GM19351 (cell line): ENCODE results near the gene DTWD2.

Experiments used
- ATAC-seq: cut with Tn5 transposase; IDR thresholded peaks from one replicate; pipeline ENCODE4 v1.9.1; 2021; ENCODE audit warnings: mild to moderate bottlenecking, moderate library complexity; ENCODE audit not compliant: unreplicated experiment

Gene DTWD2, protein sequence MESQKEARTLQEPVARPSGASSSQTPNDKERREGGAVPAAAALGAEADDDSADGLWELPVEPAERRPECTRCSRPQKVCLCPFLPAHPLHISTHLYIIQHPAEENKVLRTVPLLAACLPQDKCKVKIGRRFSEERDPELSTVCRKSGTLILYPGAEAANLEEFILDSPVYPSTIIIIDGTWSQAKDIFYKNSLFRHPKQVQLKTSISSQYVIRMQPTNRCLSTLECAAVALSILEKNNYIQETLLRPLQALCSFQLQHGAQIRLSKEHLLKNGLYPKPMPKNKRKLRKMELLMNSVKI

DNA sequence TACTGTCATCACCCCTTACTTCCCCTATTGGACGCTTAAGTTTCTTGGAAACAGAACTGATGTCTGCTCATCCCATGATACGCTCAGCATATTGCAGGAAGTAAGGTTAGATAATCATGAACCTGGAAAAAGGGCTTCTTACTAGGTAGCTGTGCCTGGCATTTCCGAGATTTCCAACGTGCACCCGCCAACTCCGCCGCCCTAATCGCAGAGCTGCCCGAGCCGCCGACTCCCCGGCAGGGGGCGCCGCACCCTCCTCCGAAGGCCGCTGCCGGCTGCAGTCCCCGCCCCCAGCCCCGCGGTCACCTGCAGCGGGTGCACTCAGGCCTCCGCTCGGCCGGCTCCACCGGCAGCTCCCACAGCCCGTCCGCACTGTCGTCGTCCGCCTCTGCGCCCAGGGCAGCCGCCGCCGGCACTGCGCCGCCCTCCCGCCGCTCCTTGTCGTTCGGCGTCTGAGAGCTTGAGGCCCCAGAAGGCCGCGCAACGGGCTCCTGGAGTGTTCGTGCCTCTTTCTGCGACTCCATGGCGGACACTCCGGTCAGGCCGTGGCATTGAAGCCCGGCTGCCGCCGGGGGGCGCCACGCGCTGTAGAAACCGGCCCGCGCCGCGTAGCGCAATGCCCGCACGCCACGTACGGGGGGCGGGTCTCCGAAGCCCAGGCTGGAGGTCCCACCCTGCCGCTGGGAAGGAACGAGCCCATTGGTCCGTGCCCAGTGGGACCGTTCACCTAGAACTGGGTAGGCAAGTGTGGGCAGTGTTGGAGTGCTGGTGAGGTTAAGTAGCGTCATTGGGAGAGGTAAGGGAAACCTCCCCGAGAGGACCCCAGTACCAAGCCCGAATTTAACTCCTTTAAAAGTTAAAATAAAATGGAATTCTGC lies at the start of gene DTWD2:
DTWD2 (minus strand) TSS at position 560 of the 878 bp plus-strand sequence; CDS start at position 524, 36 bp downstream.
- peak; percentile 87 for ATAC-seq

DNA sequence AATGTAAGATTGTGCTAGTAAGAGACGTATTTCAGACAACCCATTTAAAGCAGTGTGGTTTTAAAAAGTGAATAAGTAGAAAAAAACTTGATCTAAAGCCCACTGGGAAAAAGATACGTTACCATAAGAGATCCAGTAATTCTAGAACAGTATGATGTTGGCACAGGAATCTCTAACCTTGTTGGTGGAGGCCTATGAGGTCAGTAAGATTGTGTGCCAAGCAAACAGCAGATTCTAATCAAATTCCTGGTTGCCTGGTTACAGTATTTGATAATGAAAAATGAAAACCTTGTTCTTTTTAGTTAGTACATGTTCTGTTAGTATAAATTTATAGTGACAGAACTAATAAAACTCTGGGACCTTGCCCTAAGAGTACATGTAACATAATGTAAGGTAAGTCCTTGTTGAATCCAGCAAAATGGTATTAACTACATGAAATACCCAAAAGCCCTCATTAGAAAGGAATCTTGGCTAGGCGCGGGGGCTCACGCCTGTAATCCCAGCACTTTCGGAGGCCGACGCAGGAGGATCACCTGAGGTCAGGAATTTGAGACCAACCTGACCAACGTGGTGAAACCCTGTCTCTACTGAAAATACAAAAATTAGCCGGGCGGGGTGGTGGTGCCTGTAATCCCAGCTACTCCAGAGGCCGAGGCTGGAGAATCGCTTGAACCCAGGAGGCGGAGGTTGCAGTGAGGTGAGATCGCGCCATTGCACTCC lies 49.3 kb upstream of the DTWD2 start:
- ATAC-seq, result no peak

DNA sequence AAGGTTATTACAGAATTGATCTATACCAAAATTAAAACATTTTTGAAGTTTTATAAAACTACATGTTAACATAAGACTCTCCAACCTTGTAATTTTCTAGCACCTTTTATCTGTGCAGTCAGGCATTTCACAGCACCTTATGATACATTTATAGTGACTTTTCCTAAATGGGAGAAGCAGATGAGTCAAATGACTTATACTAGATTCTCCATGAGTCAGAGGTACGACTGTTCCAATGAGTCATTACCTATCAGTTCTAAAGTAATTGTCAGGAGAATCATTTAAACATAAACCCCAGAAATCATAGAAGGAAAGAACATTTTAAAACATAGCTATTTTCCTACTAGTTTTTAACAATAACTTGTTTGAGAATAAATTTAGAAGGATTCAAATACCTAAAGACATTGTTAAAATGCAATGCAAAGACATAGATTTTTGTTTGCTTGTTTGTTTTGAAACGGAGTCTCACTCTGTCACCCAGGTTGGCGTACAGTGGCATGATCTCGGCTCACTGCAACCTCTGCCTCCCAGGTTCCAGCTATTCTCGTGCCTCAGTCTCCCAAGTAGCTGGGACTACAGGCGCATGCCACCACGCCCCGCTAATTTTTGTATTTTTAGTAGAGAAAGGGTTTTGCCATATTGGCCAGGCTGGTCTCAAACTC lies 47.9 kb upstream of the DTWD2 start:
- no peak for ATAC-seq

DNA sequence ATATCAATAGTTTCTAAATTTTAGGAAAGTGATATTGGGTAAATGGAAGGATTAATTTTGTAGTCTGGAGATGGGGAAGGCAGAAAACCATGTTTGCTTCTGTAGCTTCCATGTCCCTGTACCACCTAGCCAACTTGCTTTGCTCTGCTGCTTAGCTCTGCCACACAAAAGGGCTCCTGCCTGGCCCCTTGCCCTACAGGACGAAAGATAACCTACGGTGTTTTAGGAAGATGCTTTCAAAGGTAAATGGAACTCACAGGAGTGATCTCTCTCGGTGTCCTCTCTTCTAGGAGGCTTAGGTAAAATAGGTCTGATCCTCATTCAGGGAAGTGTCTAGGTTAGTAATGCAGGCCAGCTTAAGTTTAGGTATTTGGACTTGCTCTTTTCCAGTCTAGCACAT lies 44.8 kb upstream of the DTWD2 start:
- ATAC-seq, result no peak

DNA sequence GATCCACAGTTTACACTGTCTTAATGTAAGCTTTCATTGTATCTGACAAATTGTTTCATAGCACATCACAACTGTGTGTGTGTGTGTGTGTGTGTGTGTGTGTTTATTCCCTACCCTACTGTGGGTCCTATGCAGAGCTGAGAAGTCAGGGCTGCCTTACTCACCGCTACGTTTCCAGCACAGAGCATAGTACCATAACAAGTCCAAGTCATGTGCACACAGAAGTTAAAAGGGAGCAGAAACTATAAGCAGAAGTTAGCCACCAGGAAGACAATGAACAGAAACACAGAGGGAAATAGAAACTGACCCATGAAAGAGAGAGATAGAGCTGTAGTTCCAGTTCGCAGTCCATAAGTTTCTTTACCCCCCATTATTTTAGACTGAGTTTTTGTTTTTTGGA lies 44.3 kb upstream of the DTWD2 start:
- peak; percentile 36 for ATAC-seq

DNA sequence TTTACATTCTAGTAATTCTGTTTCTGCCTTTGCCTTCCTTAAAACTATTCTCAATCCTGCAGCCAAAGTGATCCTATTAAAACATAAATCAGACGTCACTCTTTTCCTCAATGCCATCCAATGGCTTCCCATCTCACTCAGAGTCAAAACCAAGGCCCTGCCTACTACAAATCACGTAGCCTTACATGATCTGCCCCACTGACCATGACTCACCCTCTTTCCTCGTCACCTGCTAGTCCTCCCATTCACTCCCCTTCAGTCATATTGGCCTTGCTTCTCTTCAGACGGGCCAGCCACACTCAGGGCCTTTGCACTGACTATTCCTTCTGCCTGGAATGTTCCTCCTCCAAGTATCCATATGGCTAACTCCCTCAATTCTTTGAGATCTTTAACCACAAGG lies 43.6 kb upstream of the DTWD2 start:
- peak; percentile 57 for ATAC-seq

DNA sequence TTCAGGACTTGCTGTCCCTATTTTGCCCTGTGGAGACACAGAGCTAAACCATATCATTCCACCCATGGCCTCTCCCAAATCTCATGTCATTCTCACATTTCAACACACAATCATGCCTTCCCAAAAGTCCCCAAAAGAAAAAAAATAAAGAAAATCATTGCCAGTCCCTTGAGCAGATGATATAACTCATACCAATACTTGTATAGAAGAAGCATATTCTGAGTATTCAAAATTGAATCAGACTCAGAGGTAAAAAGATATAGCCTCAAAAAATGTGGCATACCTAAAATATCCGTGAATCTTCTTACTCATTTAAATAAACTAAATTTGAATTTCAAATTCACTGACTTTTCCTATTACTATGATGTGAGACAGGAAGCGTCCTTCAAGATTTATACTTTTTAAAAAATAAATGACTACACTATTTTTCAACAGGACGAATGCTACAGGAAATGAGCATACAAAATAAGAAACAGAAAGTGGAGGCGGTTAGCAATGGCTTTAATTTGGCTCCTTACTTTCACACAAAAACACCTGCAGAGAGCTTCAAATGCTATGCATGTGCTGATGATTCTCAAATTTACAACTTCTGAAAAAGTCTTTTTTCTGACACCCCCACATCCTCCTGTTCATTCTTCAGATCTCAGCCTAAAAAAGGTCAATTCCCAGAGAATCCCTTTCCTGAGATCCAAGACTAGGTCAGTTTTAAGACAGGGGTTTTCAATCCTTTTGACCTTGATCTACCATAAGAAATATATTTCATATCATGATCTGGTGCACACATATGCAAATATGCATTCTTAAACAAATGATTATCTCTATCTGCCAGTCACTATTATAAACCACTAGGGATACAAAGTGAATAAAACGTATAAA lies 42.9 kb upstream of the DTWD2 start:
- peak; percentile 81 for ATAC-seq

DNA sequence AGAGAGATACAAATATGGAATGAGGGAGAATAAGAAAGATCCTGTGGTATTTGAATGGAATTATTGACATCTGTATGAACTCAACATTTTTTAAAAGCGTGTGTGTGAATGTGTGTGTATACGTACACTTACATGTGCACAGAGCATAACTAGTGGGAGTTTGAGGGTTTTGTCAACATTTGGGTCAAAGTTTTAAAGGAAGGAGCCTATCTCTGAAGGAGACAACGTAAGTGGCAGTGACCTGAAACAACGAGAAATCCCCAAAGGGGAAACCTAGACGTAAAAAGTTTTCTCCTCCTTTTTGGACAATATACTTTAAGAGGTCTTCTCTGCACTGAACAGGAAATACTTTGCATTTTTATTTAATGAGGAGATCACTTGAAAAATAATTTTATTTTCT lies 40.2 kb upstream of the DTWD2 start:
- ATAC-seq, result no peak

DNA sequence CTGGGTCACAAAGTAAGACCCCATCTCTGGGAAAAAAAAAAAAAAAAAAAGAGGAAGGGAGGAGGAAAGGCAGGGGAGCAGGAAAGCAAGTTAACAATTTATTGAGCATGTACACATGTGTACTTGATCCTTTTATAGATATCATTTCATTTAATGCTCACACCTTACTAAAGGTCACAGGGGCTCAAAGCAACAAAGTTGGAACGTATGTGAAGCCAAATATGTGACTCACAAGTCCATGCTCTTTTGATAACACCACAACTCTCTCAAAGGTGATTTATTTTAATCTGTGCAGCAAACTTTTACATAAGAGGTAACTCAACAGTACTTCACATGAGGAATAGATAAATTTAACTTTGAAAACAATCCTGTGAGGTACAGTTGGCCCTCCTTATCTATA lies 34.4 kb upstream of the DTWD2 start:
- ATAC-seq, result no peak

DNA sequence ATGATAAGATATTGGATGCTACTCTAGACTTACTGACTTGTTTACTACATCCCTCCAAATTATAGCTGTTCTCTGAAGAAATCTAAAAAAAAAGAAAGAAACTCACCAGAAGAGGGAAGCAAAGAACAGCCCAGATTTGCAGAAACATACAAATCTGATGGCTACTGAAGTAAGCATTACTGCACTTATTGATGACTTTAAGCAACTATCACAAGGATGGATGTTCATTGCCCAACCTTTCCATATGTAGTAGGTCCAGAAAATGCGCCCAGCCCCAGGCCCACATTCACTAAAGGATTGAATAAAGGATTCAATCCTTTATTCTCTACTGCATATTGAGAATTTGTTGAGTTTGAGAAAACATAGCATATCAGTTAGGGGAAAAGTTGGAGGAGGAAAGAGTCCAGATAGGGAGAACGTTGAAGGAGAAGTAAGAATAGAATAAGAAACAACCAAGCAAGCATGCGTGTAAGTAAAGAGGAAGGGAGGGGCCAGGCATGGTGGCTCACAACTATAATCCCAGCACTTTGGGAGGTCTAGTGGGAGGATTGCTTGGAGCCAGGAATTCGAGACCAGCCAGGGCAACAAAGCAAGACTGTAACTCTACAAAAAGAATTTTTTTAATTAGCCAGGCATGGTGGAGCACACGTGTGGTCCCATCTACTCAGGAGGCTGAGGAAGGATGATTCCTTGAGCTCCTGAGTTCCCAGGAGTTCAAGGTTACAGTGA lies 33.8 kb upstream of the DTWD2 start:
- ATAC-seq, result peak; percentile 85

DNA sequence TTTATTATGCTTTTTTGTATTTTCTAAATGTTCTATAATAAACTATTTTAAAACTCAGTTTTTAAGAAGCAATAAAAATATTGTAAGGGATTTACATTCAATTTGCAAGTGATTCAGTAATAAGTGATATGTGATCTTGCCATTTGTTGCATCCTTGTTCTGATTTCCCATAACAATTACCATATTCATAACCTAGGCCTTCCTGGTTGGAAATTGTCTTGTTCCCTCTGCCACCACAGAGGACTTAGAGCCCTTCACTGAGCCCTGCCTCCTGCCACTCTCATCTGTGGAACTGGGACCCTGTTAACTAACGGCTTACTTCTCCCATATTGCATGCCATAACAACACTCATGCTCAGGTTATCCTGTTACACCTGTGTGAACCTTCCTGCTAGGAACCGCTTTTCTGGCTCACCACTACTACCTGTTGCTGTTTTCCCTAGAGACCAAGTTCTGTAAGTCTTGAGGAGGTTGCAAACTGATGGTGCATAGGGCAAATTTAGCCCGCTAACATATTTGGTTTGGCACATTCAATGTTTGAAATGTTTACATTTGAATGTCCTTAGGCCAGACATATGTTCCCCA lies 32.9 kb upstream of the DTWD2 start:
- no peak for ATAC-seq

DNA sequence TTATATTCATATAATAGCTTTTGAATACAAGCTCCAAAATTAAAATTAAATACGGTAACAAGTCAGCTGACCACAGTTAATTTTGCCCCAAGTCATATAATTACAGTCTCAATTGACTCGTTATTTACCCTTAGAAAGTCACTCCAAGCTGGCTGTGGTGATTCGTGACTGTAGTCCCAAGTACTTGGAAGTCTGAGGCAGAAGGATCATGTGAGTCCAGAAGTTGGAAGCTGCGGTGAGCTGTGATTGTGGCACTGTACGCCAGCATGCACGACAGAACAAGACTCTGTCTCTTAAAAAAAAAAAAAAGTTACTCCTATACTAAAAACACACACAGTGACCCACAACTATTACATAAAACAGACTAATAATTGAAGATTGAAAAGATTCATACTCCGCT lies 31.6 kb upstream of the DTWD2 start:
- no peak for ATAC-seq

DNA sequence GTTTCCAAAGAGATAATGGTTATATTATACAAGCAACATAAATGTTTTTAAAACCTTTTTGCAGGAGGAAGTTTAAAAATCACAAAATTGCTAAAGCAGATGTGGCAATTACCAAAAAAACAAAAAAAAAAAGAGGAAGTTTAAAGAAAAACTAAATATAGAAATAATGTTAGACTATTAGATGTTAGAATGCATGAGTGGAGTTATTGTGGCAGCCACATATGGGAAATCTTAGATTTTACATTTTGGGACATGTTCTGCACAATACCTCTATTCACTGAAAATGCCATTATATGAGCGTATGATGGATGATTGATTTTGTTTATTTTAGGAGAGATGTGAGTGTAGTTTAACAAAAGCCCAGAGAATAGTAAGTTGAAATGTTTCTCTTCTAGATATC lies 31.2 kb upstream of the DTWD2 start:
- ATAC-seq, result no peak

DNA sequence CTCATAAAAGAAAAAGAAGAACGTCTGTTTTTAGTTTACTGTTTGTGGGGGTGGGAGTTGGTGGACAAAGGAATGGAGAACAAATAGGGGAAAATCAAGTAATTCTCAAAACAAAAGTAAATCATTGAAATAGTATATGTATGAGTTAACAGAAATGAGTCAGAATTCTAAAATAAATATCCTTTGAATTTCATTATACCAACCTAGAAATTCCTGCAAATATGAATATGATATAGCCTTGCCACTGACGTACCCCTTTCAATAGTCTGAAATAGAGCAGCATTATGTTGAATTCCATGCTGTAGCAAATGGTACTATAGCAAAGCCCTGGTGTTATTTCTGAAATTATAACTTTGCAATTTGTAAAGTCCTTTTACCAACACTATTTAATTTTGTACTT lies 29.6 kb upstream of the DTWD2 start:
- ATAC-seq, result no peak

DNA sequence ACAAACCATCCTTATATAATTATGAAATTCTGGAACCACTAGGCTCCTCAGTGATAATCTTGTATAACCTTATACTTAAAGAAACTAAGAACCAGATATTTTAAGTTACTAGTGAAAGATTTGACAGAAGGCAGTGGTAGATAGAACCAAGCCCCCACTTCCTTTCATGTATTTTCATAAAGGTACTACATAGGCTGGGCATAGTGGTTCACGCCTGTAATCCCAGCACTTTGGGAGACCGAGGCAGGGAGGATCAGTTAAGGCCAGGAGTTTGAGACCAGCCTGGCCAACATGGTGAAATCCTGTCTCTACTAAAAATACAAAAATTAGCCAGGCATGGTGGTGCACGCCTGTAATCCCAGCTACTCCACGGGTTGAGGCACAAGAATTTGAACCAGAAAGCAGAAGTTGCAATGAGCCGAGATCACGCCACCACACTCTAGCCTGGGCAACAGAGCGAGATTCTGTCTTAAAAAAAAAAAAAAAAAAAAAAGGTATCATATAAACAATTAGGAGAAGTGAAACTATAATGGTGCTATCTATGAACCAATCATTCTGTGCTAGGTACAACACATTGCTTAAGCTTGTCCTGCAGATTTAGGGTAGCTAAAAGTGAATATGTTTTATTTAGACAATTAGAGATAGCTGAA lies 27.9 kb upstream of the DTWD2 start:
- ATAC-seq, result peak; percentile 82

DNA sequence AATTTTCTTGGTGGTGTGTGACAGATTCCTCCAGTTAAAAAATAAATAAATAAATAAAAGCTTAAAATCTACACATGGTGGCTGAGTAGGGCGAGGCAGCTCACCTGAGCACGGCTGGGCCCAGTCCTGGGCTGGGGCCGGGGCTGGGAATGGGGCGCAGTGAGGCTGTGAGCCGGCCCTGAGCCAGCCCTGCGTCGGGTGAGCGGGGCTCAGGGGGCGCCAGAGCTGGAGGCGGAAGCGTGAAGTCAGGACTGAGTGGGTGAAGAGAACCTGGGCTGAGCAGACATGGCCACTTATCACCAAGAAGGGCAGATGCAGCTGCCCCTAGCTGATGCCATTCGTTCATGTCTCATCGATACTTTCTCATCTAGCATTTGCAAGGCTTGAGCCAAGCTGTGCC lies 22.8 kb upstream of the DTWD2 start:
- ATAC-seq, result no peak

DNA sequence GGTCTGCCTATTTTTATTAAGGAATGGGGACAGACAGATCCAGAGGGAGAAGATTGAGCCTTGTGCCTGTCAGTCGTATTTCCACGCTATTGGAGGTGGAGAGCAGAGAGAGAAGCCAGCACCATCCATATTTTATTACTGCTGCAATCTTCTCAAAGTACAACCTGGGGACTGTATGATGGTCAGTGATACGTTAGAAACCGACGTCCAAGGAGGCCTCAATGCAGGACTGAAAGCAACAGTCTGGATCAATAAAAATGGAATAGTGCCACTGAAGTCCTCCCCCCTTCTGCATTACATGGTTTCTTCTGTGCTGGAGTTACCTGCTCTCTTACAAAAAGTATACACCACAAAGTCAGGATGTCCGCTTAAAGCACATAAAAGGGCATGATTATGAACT lies 21.9 kb upstream of the DTWD2 start:
- ATAC-seq, result no peak

DNA sequence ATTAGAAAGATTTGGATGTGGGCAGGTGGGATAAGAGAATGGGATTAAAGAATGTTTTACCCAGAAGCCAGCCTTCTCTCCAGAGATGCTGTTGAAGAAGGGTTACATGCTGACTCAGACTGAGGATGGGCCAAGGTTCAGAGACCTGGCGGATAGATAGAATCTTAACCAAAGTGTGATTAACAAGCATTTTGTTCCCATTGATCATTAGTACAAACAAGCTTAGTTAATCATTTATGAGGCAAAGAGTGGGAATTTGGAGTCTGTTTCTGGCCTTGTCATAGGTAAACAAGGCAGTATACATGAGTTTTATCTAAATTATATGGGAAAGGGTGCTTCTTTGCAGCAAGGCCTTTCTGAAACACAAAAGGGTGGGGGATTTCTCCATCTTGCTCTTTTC lies 20.8 kb upstream of the DTWD2 start:
- ATAC-seq, result no peak

DNA sequence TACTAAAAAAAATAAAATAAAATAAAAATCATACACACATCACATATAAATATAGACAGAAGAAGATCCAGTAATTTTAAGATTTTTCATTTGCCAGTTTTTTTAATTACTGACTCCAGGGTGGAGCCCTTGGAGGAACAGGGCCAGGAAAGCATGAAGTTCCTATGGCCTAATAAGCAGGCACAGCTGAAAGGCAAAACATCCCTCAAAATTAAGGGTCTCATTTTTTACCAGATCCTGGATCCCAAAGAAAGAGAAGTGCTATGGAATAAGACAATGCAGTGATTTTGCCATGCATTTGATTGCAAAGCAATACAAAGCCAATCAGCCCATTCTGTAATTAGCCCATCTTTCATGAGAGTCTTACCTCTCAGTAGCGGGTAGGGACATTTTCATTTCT lies 11.3 kb upstream of the DTWD2 start:
- no peak for ATAC-seq
